GM19023 (cell line): ENCODE data around the gene ACER3.
A peak's percentile ranks its signal among the peaks of the same experiment; 100 is the strongest.
"Not testable (repeated sequence)": the region's sequence is repeated elsewhere in the genome, so short reads cannot be mapped to it uniquely, and the experiment has no call there.

ENCODE experiments used
- ATAC-seq: cut with Tn5 transposase; IDR thresholded peaks from one replicate; pipeline ENCODE4 v1.9.1; 2021; ENCODE audit warnings: mild to moderate bottlenecking, moderate library complexity; ENCODE audit not compliant: unreplicated experiment

The ACER3 gene

GRCh38 chr11:77036398-77036797 lies 175.7 kb downstream of the ACER3 start:
- ATAC-seq = no peak

GRCh38 chr11:77037057-77037456 lies 176.3 kb downstream of the ACER3 start:
- no peak for ATAC-seq

- no peak for ATAC-seq
Measured at GRCh38 chr11:77038029-77038824, 177.5 kb downstream of the ACER3 start.

- ATAC-seq = peak; percentile 43
Measured at GRCh38 chr11:77038825-77039326, 178.2 kb downstream of the ACER3 start.

GRCh38 chr11:77039491-77040400 lies 179.0 kb downstream of the ACER3 start:
- no peak for ATAC-seq

- no peak for ATAC-seq
Measured at GRCh38 chr11:77040401-77040777, 179.7 kb downstream of the ACER3 start.

GRCh38 chr11:77040889-77041288 lies 180.2 kb downstream of the ACER3 start:
- no peak for ATAC-seq

- no peak for ATAC-seq
Measured at GRCh38 chr11:77042111-77042726, 181.5 kb downstream of the ACER3 start.

- ATAC-seq = no peak
Measured at GRCh38 chr11:77044356-77044755, 183.6 kb downstream of the ACER3 start.

GRCh38 chr11:77044886-77045285 lies 184.2 kb downstream of the ACER3 start:
- no peak for ATAC-seq

GRCh38 chr11:77046060-77046501 lies 185.4 kb downstream of the ACER3 start:
- ATAC-seq = no peak

GRCh38 chr11:77047007-77047927 lies 186.5 kb downstream of the ACER3 start:
- ATAC-seq = peak; percentile 86

GRCh38 chr11:77047928-77048446 lies 187.3 kb downstream of the ACER3 start:
- ATAC-seq = not testable (repeated sequence)

GRCh38 chr11:77049026-77049425 lies 188.3 kb downstream of the ACER3 start:
- ATAC-seq = no peak

- ATAC-seq = no peak
Measured at GRCh38 chr11:77051511-77051910, 190.8 kb downstream of the ACER3 start.

GRCh38 chr11:77052518-77052917 lies 191.8 kb downstream of the ACER3 start:
- no peak for ATAC-seq

- ATAC-seq = no peak
Measured at GRCh38 chr11:77053217-77054015, 192.7 kb downstream of the ACER3 start.

GRCh38 chr11:77054084-77054483 lies 193.4 kb downstream of the ACER3 start:
- ATAC-seq = no peak

GRCh38 chr11:77055101-77055561 lies 194.4 kb downstream of the ACER3 start:
- ATAC-seq = no peak
